IPS-15b (cell line): Measurements from ENCODE around the gene SMIM36.
"Not testable (repeated sequence)": the region's sequence is repeated elsewhere in the genome, so short reads cannot be mapped to it uniquely, and the experiment has no call there.

Experiments
- H3K27me3 ChIP-seq: one replicate; pipeline ENCODE4 v1.6.1; 2013; ENCODE audit warnings: low read length; ENCODE audit not compliant: control insufficient read depth, insufficient read depth
- H3K36me3 ChIP-seq: one replicate; pipeline ENCODE4 v1.6.1; 2013; ENCODE audit warnings: low read length; ENCODE audit not compliant: control insufficient read depth, insufficient read depth
- H3K4me1 ChIP-seq: one replicate; pipeline ENCODE4 v1.6.1; 2013; ENCODE audit warnings: mild to moderate bottlenecking, low read length; ENCODE audit not compliant: control insufficient read depth, insufficient read depth
- H3K4me3 ChIP-seq: one replicate; pipeline ENCODE4 v1.5.1; 2013; ENCODE audit warnings: low read depth, low read length
- H3K9ac ChIP-seq: one replicate; pipeline ENCODE4 v1.6.1; 2013; ENCODE audit warnings: low read depth, mild to moderate bottlenecking, low read length
- H3K9me3 ChIP-seq: one replicate; pipeline ENCODE4 v1.6.1; 2013; ENCODE audit warnings: mild to moderate bottlenecking, low read length; ENCODE audit not compliant: control insufficient read depth, insufficient read depth

SMIM36 gene

GRCh38 chr17:55440391-55440790, 70.9 kb downstream of the SMIM36 start:
- Histone ChIP-seq H3K36me3 (no peaks in the 10 kb centered on the region), H3K9me3 (no peaks in the 10 kb centered on the region), H3K27me3 (no peaks in the 10 kb centered on the region), H3K4me3 (no peak overlapping the region), H3K9ac (no peak overlapping the region), H3K4me1 (peaks cover 10% of the 10 kb centered on the region)

GRCh38 chr17:55437159-55437605, 74.1 kb downstream of the SMIM36 start:
- H3K9me3 ChIP-seq: no peaks in the 10 kb centered on the region
- peaks cover 2% of the 10 kb centered on the region for H3K4me1 ChIP-seq
- H3K27me3 ChIP-seq: no peaks in the 10 kb centered on the region
- H3K4me3 ChIP-seq: no peak overlapping the region
- no peak overlapping the region for H3K9ac ChIP-seq
- H3K36me3 ChIP-seq: no peaks in the 10 kb centered on the region

GRCh38 chr17:55436224-55437158, 74.8 kb downstream of the SMIM36 start:
- Histone ChIP-seq H3K4me1 (peaks cover 2% of the 10 kb centered on the region), H3K4me3 (no peak overlapping the region), H3K27me3 (no peaks in the 10 kb centered on the region), H3K9me3 (no peaks in the 10 kb centered on the region), H3K9ac (no peak overlapping the region), H3K36me3 (no peaks in the 10 kb centered on the region)

GRCh38 chr17:55435408-55435807, 75.8 kb downstream of the SMIM36 start:
- Histone ChIP-seq H3K9me3 (no peaks in the 10 kb centered on the region), H3K4me1 (peaks cover 2% of the 10 kb centered on the region), H3K27me3 (no peaks in the 10 kb centered on the region), H3K36me3 (no peaks in the 10 kb centered on the region), H3K9ac (no peak overlapping the region), H3K4me3 (no peak overlapping the region)

- Histone ChIP-seq H3K9ac (no peak overlapping the region), H3K4me1 (peaks cover 2% of the 10 kb centered on the region), H3K27me3 (no peaks in the 10 kb centered on the region), H3K9me3 (no peaks in the 10 kb centered on the region), H3K36me3 (no peaks in the 10 kb centered on the region), H3K4me3 (no peak overlapping the region)
Measured at GRCh38 chr17:55434721-55435120, 76.5 kb downstream of the SMIM36 start.

DNA sequence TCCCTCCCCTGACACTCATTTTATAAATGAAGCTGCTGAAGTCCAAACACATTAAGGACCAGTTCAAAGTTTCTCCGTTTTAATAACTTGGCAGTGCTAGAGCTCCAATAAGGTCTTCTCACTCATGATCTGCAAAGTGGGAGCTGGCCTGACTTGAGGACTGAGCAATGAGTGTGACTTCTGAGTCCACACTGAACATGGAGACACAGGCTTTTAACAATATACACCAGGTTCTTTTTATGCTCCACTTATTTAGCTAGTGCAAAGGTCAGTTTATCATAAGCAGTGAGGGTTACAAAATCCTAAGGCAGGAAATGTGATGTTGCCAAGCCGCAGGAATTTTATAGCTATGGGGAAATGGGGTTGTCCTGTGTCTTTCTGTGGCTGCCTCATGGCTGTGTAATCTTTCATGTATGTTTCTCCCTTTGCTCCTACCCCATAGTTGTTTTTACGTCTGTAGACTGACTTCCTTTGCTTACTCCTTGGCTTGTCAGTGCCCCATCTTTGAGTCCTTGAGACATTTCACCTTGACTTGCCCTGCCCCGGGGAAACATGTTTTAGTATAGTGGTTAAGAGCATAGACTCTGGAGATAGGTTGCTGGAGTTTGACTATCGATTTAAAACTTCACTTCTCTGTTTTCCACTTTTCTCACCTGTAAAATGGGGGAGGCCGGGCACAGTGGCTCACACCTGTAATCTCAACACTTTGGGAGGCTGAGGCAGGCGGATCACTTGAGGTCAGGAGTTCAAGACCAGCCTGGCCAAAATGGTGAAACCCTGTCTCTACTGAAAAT, 77.4 kb downstream of the SMIM36 start:
- peaks cover 2% of the 10 kb centered on the region for H3K4me1 ChIP-seq
- no peaks in the 10 kb centered on the region for H3K27me3 ChIP-seq
- no peaks in the 10 kb centered on the region for H3K36me3 ChIP-seq
- no peak overlapping the region for H3K4me3 ChIP-seq
- H3K9me3 ChIP-seq: no peaks in the 10 kb centered on the region
- no peak overlapping the region for H3K9ac ChIP-seq

GRCh38 chr17:55433029-55433628, 78.1 kb downstream of the SMIM36 start:
- Histone ChIP-seq H3K9ac (no peak overlapping the region), H3K4me1 (peaks cover 2% of the 10 kb centered on the region), H3K4me3 (no peak overlapping the region), H3K27me3 (no peaks in the 10 kb centered on the region), H3K9me3 (no peaks in the 10 kb centered on the region), H3K36me3 (no peaks in the 10 kb centered on the region)

DNA sequence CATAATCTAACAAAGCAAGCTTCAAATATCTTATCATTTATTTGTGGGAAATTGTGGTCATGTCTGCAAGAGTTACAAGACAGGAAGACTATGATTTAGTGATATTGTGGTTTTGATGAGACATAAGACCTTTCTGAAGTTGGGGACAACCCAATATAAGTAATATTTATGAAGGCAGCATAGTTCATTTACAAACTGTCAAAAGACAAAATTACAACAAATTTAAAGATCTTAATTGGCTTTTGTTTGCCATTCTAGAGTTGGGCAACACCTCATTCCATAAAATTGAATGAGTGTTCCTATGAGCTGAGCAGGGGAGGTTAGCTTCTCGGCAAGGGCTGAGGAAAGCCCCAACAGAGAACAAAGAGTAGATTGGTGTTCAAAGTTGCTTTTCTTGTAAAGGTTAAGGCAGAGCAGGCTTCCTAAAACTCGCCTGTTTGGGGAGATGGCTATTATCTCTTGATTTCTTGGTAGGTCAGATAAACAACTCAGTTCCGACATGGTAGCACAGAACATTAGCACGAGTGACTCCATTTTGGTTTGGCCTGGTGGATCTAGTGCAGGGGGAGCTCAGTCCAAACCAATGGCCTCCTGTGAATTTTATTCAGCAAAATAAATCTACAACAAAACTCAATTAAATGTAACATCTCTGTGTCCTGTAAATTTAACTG, 78.8 kb downstream of the SMIM36 start:
- Histone ChIP-seq H3K4me3 (no peak overlapping the region), H3K9ac (no peak overlapping the region), H3K36me3 (no peaks in the 10 kb centered on the region), H3K9me3 (no peaks in the 10 kb centered on the region), H3K4me1 (peaks cover 2% of the 10 kb centered on the region), H3K27me3 (no peaks in the 10 kb centered on the region)

DNA sequence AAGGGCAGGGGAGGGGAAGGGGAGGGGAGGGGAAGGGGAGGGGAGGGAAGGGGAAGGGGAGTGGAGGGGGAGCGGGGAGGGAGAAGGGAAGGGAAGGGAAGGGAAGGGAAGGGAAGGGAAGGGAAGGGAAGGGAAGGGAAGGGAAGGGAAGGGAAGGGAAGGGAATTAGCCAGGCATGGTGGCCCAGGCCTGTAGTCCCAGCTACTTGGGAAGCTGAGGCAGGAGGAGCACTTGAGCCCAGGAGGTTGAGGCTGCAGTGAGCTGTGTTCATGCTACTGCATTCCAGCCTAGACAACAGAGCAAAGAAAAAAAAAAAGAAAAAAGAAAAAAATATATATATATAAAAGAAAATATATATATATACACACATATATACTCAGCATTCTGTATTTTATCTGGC, 79.3 kb downstream of the SMIM36 start:
- H3K27me3 ChIP-seq, H3K4me3 ChIP-seq, H3K9me3 ChIP-seq, H3K9ac ChIP-seq, H3K4me1 ChIP-seq, H3K36me3 ChIP-seq: not testable (repeated sequence)

DNA sequence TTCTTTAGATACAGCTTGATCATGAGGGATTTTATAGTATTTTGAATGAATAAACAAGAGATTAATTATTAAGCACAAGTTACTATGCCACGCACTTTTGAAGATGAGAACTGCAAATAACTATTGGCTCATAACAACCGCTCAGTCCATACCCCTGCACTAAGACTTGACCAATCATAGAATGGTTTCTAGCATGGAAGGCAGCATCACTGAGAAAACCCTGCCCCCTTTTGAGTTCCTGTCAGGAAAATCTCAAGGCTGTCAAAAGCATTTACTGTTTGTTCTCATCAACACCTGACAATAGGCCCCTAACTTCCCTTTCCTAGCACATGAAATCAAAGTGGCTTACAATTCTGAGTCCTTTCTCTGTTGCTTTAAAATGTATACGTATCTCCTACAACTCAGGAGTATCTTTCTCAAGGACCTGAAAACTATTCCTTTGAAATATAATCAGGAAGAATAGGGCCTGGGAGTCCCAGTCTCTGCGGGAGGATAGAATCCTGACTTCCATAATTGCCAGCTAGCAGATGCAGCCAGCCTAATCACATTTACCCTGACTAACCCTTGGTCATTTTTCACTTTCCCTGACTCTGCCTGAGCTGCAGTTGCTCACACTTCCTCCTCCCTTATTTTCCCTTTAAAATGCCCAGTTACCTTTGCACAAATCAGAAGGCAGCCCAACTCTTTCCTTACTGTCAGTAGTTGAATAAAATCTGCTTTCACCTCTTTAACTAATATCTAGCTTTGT, 80.5 kb downstream of the SMIM36 start:
- H3K9me3 ChIP-seq: no peaks in the 10 kb centered on the region
- H3K36me3 ChIP-seq: no peaks in the 10 kb centered on the region
- no peak overlapping the region for H3K9ac ChIP-seq
- no peaks in the 10 kb centered on the region for H3K4me1 ChIP-seq
- H3K27me3 ChIP-seq: no peaks in the 10 kb centered on the region
- H3K4me3 ChIP-seq: no peak overlapping the region

- no peaks in the 10 kb centered on the region for H3K9me3 ChIP-seq
- no peak overlapping the region for H3K9ac ChIP-seq
- H3K4me3 ChIP-seq: no peak overlapping the region
- no peaks in the 10 kb centered on the region for H3K36me3 ChIP-seq
- no peaks in the 10 kb centered on the region for H3K27me3 ChIP-seq
- no peaks in the 10 kb centered on the region for H3K4me1 ChIP-seq
Measured at GRCh38 chr17:55427587-55427882, 83.7 kb downstream of the SMIM36 start.
